Measurements from ENCODE around the gene GJC2. TPM values are rescaled to one million over a fixed set of nuclear protein-coding genes. Genes with fewer than 3 reads are reported as not detected.

Gene GJC2
- total RNA-seq, 4 donors from 2014 or later: 0.88 to 0.94 TPM; not detected in 2

DNA sequence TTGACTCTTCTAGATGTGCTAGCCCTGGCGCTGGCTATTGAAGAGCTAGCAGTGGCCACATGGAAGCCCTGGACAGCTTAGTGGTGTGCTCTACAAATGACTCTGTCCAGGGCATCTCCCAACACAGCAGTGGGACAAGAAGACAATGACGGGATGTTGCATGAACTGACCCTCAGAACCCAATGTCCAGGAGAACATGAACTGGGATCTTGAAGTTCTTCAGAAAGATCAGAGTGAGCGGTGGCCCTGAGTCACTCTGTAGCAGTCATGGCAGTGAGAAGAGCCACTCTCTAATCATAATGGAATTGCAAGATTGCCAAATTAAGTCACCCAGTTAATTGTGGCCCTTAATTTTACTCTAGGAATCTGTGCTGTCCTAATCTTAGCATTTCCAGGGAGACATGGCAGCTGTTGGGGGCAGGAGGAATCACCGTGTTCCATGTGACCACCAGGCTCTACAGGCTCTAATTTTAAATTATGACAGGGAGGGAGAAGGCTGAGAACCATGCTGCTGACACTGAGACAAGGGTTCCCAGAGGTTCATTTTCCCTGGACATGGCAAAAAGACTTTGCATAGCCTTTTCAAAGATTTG lies 47.9 kb downstream of the GJC2 start:
- peaks cover 0 to 10% (median 0%) of the 10 kb centered on the region in 4 donors for H3K9me3 ChIP-seq
- no peak overlapping the region for H3K27ac ChIP-seq
- peak in 1 of 3 donors; percentile 10 for DNase-seq
- H3K4me1 ChIP-seq: no peaks in the 10 kb centered on the region
- H3K27me3 ChIP-seq: no peaks in the 10 kb centered on the region
- no peak overlapping the region for H3K4me3 ChIP-seq
- TF ChIP-seq POLR2A (IDR thresholded peaks at IDR 0.05) (no peak), CTCF (IDR thresholded peaks at IDR 0.05) (no peak)
- H3K36me3 ChIP-seq: no peaks in the 10 kb centered on the region

DNA sequence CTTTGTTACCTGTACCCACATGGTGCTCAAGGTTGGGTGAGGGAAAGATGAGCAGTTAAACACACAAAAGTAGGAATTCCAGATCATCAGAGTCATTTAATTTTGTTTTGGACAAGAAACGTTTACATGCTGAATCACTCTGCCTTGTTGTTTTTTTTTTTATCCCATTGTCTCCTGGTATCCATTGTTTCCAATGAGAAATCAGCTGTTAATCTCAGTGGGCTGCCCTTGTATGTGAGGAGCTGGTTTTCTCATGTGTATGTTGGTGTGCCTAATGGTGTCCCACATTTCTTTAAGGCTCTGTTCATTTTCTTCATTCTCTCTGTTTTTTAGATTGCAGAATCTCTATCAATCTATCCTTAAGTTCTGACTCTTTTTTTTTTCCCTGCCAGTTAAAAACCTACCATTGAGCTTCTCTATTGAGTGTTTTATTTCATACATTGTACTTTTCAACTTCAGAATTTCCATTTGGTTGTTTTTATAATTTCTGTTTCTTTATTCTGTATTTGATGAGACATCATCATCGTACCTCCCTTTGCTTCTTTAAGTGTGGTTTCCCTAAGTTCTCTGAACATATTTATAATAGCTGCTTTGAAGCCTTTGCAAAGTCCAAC lies 49.4 kb downstream of the GJC2 start:
- H3K36me3 ChIP-seq: no peaks in the 10 kb centered on the region
- no peak for DNase-seq
- H3K27ac ChIP-seq: no peak overlapping the region
- H3K4me3 ChIP-seq: no peak overlapping the region
- H3K4me1 ChIP-seq: no peaks in the 10 kb centered on the region
- H3K27me3 ChIP-seq: no peaks in the 10 kb centered on the region
- peaks cover 0 to 10% (median 0%) of the 10 kb centered on the region in 4 donors for H3K9me3 ChIP-seq
- TF ChIP-seq POLR2A (IDR thresholded peaks at IDR 0.05) (no peak), CTCF (IDR thresholded peaks at IDR 0.05) (no peak)

DNA sequence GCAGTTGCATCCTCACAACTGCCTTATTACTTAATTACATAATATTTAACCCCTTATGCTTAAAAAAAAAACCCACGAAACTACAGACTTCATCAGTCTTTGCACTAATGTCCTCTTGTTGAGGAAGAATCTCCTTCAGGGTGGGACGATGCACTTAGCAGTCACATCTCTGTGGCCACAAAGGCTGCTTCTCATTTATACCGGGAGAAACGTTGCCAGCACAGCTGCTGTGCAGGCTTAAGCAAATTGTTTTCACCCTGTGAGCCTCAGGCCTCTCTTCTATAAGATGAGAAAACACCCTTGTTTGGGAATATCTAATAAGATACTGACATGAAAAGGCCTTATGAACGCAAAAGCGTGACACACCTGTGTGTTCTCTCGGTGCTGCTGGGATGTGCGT lies 55.2 kb downstream of the GJC2 start:
- TF ChIP-seq CTCF (IDR thresholded peaks at IDR 0.05) (no peak), POLR2A (IDR thresholded peaks at IDR 0.05) (no peak)
- DNase-seq: no peak
- Histone ChIP-seq H3K9me3 (no peaks in the 10 kb centered on the region), H3K4me3 (no peak overlapping the region), H3K36me3 (no peaks in the 10 kb centered on the region), H3K27me3 (no peaks in the 10 kb centered on the region), H3K4me1 (no peaks in the 10 kb centered on the region), H3K27ac (no peak overlapping the region)

DNA sequence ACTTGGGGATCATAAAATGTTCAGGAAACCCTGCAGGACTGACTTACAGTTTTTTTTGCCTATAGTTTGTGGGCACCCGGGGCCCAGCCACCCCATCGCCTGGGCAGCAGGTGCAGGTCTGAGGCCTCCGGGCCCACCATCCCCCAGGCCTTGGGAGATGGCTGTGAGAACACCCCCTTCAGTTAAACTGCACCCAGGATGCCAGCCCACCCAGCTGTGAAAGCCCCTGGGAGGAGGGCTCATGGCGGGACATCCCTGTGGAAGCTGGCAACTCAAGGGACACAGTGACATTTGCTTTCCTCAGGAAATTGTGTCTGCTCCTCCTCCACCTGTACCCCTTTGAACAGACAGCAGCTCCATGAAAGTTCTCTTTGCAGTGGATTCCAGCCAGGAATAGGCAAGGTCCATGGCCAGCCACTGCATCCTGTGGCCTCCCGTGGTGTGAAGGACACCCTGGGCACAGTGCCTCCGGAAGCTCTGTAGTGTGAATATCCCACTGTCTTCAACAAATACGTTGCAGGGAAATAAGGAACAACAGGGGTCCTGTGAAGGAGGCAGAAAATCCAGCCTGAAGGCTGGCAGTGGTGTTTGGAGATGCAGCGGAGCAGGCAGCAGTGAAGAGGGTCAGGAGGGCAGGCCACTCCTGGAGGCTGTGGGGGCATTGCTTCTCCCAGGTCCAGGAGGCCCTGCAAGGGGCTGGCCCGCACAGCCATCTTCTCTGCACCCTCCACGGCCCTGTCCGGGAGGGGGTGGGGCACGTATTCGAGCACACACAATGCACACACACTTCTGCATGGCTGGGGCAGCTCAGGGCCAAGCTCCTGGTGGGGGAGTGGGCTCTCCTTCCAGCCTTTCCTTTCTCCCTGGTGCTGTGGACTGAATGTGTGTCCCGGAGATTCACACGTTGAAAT lies 56.1 kb downstream of the GJC2 start:
- H3K36me3 ChIP-seq: no peaks in the 10 kb centered on the region
- no peak overlapping the region for H3K27ac ChIP-seq
- H3K4me1 ChIP-seq: no peaks in the 10 kb centered on the region
- H3K27me3 ChIP-seq: no peaks in the 10 kb centered on the region
- no peak overlapping the region for H3K4me3 ChIP-seq
- H3K9me3 ChIP-seq: no peaks in the 10 kb centered on the region
- DNase-seq: peak in 1 of 3 donors; percentile 41
- TF ChIP-seq POLR2A (IDR thresholded peaks at IDR 0.05) (no peak), CTCF (IDR thresholded peaks at IDR 0.05) (no peak)

GRCh38 chr1:228206582-228207351 lies 57.0 kb downstream of the GJC2 start:
- H3K36me3 ChIP-seq: no peaks in the 10 kb centered on the region
- H3K9me3 ChIP-seq: no peaks in the 10 kb centered on the region
- peak in 1 of 3 donors; percentile 40 for DNase-seq
- H3K27me3 ChIP-seq: no peaks in the 10 kb centered on the region
- no peak overlapping the region for H3K4me3 ChIP-seq
- no peaks in the 10 kb centered on the region for H3K4me1 ChIP-seq
- TF ChIP-seq POLR2A (IDR thresholded peaks at IDR 0.05) (no peak), CTCF (IDR thresholded peaks at IDR 0.05) (no peak)
- no peak overlapping the region for H3K27ac ChIP-seq

All from Peyer's patch (tissue), 4 donors.